ENCODE results near the gene FSTL3.
"Not testable (repeated sequence)": the region's sequence is repeated elsewhere in the genome, so short reads cannot be mapped to it uniquely, and the experiment has no call there.

Gene FSTL3

DNA sequence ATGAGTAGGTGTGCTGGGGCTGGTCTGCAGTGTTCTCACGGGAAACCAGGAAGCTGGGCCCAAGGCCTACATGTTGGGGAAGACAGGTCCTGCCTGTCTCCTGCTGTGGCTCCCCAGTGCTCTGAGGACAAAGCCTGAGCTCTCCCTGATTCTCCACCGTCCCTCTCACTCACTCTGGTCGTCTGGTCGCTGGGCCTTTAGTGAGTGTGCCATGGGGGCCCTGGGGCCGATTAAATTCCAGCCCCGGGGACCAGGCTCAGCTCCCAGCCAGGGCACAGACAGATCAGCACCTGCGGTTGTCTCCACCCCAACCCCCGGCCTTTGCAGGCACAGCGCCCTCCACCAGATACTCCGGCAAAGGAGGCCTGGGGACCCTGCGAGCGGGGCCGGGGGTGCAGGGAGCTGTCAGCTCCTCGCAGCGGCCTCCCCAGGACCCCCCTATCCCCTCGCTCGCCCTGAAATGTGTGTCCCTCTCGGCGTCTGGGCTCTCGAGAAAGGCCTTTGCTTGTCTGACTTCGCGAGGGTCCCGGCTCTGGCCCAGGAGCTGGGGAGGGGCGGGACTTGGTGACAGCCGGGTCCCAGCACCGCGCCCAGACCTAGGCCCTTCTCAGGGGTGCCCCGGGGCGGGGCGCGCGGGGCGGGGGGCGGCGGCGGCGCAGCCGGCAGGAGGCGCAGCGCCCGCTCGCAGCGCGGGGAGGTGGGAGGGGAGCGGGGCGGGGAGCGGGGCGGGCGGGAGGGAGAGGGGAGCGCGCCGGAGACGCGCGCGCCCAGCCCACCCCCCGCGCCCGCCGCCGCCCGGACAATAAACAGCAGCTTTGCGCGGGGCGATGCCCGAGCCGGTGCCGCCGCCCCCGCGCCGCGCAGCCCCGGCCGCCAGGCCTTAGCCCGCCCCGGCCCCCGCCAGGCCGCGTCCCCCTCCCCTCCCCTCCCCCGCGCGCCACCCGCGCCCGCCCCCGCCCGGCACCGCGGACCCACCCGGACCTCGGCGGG lies 32.3 kb downstream of the FSTL3 start, which contains the start of gene PALM:
Gene PALM (plus strand): TSS at position 782 of the 990 bp plus-strand sequence. CDS start 212 bp downstream, outside the sequence.
- peak in 34 of 58 donors; percentile 12 to 73 (median 36) for DNase-seq

DNA sequence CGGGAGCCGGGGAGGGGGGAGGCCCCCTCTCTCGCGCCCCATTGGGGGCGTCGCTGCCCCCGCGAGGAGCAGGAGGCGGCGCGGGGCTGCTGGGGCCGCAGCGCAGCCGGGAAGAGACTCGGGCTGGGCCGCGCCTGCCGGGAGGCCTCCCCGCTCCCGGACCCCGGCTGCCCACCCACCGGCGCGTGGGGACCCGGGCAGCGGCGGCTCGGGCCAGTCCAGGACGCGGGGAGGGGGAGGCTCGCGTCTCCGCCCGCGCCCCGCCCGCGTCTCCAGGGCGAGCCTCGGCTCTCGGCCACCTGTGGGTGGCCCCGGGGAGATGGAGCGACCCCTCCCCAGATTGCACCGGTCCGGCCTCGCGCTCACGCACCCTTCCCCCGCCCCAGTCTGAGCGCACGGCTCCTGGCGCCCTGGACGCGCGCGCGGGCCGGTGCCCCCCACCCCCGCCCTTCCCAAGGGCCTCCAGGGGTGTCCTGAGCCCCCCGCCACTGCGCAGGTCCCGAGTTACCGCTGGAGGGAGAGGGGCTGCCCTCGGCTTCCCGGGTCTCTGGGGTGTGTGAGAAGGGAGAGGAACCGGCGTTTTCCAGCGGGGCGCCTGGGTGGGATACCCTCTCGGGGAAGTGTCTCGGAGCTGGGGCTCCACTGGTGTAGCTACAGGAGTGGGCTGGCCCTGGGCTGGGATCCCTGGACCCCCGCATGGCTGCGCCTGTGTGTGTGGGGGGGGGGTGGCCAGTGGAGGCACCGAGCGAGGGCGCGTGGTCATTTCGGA lies 33.2 kb downstream of the FSTL3 start:
- peak in 1 of 58 donors; percentile 33 for DNase-seq

DNA sequence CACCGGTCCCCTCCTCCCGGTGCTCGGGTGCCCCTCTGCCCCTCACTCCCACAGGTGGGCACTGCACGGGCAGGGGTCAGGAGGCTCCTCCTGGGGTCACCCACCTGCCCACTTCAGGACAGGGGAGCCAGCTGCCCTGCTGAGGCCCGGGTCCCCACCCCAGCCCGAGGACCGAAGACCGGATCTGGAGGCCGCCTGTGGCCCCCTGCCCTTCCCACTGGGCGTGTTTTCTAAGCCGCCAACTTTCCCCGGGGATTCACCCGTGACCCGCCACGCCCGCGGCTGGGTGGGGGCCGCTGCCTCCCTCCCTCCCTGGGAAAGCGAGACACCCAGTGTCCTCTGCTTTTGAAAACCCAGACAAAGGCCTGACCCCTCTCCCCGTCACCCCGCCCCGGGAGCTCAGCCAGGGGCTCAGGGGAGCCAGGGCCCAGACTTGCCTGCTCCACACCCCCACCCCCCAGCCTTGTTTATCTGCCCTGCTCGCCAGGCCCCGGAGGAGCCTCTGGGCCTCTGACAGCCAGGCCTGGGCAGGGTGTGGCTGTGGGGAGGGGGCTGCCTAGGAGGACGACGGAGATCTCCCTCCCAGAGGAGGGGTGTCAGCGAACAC lies 33.9 kb downstream of the FSTL3 start:
- DNase-seq: peak in 30 of 58 donors; percentile 6 to 58 (median 28)

DNA sequence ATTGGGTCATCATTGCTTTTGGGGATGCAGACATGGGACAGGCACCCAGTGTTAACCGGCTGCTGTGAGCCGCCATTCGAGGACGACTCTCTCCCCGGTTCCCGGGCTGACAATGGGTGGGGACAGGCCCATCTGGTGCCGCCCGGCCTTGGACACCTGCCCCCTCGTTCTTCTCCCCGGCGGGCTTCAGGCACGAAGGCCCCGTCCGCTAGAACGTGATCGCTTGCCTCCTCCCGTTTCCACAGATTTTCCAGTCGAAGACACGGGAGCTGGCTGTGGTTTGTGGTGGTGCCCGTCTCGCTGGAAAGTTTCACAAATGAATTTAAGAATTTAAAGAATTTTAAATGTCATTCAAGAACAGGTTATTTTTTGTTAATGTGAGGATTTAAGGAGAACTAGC lies 34.6 kb downstream of the FSTL3 start:
- DNase-seq: peak in 4 of 58 donors; percentile 16 to 25 (median 20)

DNA sequence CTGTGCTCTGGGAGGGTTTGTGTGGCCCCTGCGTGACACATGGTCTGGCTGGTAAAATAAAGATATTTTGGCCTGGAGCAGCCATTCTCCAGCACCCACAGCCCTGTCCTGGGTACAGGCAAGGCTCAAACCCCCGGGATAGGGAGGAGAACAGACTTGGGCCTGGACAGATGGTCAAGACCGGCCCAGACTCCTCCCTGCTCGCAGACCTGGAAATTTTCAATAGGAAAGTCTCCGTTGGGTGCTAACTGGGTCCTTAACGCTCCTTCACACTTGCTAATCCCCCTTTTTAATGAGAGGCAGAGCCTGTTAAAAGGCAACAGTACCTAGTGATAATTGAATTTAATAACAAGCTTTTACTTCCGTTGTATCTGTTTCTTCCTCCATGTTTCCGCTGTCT lies 35.1 kb downstream of the FSTL3 start:
- DNase-seq: peak in 1 of 58 donors; percentile 12

DNA sequence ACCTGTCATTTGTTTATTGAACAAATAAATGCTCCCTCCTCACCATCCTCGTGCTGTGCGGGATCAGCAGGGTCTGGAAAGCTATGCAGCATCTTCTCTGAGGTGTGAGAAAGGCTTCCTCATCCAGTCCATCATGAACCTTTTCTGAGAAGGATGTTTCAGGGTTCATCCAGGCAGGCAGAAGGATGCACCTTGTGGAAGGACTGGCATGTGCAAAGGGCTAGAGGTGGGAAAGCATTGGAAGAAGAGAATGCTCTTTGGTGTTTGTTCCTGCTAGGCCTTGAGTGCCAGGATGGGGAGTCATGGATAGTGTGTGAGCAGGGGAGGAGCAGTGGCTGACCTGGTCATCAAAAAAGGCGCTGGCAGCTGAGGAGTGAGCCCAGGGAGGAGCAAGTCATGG lies 39.2 kb downstream of the FSTL3 start:
- DNase-seq: no peak

DNA sequence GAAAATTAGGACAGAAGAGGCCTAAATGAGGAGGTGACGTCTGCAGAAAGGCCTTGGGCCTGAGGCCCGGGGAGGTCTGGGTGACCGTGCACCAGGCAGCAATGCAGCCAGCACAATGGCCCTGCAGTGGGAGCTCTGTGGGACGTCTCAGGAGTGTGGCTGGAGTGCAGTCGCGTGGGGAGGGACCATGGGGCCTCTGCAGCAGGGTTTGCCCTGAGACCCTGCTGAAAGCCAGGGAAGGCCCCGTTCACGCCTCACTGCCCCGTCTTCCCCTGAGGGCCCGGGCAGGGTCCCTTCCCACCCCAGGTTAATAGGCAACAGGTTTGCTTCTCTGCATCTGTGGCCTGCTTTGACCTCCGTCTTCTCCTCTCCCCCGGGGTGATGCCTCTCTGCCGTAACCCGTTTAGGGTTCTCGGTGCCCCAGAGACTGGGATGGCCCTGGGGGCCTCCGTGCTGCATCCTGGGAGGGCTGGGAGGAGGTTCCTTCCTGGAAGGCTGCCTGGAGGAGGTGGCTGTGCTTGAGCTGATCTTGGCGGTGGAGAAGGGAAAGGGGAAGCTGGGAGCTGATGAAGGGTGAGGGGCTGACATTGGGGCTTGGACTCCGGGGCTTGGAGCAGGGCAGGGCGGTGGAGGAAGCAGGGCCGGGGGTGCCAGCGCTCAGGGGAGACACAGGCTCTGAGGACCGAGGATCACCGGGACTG lies 42.2 kb downstream of the FSTL3 start:
- DNase-seq: peak in 23 of 58 donors; percentile 15 to 75 (median 44)

DNA sequence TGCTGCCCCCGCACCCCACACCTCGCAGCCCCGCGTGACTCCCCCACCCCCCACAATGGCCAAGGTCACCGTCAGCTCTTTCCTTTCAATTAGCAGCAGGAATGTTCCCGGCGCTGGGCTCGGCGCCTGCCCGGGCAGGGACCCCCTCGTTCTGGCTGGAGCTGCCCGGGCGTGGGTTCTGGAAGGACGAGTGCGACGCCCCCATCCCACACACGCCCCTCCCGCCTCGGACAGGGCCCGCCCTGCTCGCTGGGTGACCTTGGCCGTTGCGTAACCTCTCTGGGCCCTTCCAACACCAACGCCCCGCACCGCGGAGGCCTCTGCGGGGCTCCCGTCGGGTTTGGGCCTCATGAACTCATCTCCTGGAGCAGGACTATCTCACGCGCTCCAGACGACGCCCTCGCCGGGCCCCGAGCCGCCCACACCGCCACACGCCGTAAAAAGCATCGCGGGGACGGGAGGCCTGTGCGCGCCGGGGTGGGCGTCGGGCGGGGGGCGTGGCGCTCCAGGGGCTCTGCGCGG lies 42.9 kb downstream of the FSTL3 start:
- peak in 52 of 58 donors; percentile 14 to 87 (median 60) for DNase-seq

DNA sequence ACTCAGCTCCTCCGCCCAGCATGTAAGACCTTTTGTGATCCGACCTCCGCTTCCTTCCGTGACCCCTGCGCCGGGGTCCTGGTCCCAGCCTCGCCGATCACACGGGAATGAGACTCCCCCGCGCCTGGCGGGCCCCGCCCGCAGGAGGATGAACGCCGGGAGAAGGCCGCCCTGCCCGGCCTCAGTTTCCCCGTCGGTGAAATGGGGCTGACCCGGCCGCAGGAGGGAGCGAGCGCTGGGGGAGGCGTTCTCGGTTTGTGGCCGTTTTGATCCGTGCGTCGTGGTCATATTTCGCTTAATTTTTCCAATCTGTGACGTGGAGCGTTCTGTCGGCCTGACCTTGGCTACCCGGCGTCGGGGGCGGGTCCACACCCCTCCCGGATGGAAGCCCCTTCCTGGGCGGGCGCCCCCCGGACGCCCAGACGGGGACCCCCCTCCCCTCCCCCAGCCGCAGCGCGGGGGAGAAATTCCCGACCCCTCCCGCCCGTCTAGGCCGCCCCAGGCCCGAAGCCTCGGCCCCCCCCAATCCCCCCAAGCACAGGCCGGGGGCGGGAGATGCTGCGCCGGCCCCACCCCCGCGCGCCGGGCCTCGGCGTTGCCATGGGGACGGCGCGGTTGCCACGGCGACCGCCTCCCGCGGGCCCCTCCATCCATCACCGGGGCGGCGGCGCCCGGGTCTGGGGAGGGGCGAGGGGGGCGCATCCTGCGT lies 43.6 kb downstream of the FSTL3 start:
- peak in 44 of 58 donors; percentile 13 to 83 (median 48) for DNase-seq

DNA sequence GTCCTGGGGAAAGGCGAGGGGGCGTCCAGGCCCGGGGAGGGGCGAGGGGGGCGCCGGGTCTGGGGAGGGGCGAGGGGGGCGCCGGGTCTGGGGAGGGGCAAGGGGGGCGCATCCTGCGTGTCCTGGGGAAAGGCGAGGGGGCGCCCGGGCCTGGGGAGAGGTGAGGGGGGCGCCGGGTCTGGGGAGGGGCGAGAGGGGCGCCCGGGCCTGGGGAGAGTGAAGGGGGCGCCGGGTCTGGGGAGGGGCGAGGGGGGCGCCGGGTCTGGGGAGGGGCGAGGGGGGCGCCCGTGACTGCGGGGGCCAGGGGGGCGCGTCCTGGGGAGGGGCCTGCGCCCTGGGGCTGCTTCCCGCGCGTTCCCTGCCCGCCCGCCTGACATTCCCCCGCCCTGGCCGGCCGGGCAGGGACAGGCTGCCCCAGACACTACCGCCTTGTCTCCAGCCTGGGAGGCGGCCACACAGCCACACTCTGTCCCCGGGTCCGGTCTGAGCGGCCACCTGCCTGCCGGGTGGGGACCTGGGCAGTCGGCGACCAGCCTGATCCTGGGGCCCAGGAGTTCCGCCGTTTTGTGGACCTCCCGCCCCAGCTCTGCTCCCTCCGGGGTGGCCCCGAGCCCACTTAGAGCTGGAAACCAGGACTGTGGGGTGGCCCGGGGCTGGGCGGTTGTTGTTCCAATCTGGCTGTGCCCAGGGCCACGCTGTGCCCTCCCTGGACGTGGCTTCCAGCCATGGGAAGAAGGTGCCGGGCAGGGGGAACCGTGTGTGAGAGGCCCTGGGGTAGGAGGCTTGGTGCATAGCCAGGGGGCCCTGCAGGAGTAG lies 44.4 kb downstream of the FSTL3 start:
- peak in 53 of 58 donors; percentile 15 to 87 (median 69) for DNase-seq

DNA sequence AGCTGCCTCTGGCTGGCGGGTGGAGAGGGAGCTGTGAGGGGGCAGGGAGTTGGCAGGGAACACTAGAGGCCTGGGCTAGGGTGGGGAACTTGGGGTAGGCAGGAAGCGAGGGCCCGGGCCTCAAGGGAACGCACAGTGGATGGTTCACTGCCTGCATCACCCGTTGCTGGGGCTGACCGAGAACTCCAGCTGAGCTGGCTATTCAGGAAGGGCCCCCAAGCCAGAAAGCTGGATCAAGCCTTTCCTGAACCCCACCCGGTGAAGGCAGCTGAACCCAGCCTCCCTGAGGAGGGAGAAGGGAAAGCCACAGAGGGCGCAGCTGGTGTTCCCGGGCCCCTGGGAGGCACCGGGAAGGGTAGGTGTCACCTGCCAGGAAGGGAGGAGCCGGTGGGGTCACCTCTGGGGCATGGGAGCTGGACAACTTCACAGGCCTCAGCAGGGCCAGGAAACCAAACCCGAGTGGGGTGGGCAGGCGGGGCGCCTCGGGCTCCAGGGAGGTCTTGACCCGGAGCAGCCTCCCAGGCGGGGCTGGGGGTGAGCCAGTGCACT lies 46.4 kb downstream of the FSTL3 start:
- peak in 1 of 58 donors; percentile 26 for DNase-seq

DNA sequence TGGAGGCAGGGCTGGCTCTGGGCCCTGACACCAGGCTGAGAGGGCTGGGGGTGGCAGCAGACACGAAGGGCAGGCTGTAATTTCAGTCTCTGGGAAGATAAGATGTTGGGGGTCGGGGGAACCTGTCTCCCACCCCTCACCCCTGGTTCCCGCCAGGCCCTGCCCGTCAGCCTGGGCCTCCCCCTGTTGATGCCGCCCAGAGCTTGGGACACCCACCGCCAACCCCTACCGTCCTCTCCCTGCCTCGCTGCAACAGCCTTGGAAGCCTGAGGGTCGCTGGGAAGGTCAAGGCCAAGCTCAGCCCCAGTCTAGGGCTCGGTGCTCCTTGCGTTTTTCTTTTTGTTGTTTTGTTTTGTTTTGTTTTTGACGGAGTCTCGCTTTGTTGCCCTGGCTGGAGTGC lies 47.1 kb downstream of the FSTL3 start:
- DNase-seq: no peak

DNA sequence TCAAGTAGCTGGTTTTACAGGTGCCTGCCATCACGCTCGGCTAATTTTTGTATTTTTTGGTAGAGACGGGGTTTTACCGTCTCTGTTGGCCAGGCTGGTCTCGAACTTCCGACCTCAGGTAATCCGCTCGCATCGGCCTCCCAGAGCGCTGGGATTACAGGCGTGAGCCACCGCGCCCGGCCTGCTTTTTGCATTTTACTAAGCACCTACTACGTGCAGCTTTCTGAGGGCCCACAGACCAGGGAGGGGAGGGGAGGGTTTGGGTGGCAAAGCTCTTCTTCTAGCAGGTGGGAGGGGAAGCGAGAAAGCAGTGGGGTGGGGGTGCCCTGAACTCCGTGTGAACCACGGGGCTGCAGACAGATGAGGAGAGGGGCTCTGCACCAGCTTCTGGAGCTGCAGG lies 47.5 kb downstream of the FSTL3 start:
- DNase-seq: no peak

DNA sequence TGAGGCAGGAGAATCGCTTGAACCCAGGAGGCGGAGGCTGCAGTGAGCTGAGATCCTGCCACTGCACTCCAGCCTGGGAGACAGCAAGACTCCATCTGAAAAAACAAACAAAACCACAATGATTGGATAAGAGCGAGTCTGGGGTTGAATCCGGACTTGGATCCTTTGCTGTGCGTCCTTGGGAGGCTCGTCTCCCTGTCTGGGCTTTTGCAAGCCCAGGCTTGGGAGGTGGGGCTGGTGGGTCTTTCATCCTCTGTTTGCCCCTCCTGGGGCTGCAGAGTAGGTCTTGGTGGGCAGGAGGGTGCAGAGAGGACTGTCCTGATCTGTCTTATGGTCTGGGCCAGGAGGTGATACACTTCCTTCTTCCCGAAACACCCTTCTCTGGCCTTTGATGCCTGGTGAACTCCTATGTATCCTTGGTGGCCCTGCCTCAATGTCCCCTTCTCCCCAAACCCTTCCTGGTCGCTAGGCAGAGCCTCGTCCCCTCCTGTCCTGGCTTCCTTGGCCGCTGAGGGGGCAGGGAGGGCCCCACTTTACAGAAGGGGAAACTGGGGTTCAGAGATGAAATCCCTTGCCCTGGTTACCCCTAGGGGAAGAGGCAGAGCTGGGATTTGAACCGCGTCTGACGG lies 49.4 kb downstream of the FSTL3 start:
- DNase-seq: no peak

DNA sequence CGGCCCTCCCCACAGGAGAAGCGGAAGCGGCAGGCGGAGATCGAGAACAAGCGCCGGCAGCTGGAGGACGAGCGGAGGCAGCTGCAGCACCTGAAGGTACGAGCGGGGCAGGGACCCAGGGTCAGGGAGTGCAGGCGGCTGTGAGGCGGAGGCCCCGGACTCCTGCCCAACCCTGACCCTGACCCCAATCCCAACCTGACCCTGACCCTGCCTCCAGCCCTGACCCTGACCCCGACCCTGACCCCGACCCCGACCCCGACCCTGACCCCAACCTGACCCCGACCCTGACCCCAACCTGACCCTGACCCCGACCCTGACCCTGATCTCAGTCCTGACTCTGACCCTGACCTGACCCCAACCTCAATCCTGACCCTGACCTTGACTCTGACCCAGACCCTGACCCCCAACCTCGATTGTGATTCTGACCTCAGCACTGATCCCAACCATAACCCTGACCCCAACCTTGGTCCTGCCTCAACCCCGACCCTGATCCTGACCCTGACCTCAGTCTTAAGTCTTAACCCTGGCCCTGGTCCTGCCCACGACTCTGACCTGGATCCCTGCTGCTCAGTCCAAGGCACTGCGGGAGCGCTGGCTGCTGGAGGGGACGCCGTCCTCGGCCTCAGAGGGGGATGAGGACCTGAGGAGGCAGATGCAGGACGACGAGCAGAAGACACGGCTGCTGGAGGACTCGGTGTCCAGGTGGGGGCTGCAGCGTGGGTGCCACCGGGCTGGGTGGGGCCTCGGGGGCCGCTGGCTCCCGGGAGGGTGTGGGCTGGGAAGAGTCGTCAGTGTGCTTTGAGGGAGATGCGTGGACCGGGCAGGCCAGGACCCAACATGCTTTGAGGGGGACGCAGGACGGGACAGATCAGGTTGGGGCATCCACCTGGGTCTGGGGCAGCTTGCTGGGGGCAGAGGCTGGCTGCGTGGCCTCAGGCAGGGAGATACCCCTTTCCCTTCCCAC lies 51.1 kb downstream of the FSTL3 start:
- DNase-seq: peak in 3 of 58 donors; percentile 14 to 60 (median 17)

DNA sequence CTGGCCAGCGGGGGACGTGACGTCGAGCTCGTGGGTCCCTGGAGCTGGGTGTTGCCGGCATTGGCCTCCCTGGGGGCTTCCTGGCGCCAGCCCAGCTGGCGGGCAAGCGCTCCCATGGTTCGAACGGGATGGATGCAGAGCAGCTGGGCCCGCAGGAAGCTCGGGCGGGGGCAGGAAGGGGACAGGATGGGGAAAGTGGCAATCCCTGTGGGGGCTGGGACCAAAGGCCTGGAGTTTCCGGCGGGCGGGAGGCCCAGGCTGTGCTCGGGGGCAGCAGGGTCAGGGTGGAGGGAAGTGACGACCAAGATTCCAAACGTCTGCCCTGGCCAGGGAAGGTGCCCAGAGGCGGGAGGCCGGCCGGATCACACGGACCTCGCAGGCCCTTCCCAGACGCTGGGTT lies 51.8 kb downstream of the FSTL3 start:
- DNase-seq: no peak

DNA sequence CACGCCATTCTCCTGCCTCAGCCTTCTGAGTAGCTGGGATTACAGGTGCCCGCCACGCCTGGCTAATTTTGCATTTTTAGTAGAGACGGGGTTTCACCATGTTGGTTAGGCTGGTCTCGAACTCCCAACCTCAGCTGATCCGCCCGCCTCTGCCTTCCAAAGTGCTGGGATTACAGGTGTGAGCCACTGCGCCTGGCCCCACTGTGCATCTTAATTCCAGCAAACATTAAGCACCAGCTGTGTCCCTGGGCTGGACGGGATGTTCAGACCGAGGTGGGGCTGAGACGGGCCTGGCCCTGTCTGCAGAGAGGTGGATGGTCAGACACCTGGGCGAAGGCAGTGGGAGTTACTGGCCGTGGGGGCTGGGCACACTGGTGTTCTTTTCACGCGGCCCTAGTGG lies 53.4 kb downstream of the FSTL3 start:
- not testable (repeated sequence) for DNase-seq

Data from anterior cingulate cortex (tissue), 58 donors.